GM19238 (cell line): ENCODE measurements around the gene SPRY2.
"Not testable (repeated sequence)": the region's sequence is repeated elsewhere in the genome, so short reads cannot be mapped to it uniquely, and the experiment has no call there.

Experiments
- DNase-seq: peaks from one replicate; pipeline ENCODE4 v3.0.0; 2011; ENCODE audit warnings: low spot score; ENCODE audit not compliant: insufficient read length

The SPRY2 gene

GRCh38 chr13:80355496-80356094 is 14.7 kb upstream of the SPRY2 start:
- DNase-seq: not testable (repeated sequence)

DNA sequence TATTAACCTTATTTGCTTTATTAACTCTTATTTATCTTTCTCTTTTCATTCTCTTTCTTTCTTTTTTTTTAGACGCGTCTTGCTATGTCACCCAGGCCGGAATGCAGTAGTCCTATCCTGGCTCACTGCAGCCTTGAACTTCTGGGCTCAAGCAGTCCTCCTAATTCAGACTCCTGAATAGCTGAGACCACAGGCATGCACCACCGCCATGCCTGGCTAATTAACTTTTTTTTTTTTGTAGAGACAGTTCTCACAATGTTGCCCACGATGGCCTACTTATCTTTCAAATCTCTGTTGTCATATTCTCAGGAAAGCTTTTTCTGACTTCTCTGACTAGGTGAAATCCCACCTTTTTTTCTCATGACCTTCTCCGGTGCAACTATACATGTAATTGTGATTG is 7.8 kb upstream of the SPRY2 start:
- DNase-seq: no peak

- DNase-seq: no peak
Measured at GRCh38 chr13:80348314-80348713, 7.4 kb upstream of the SPRY2 start.

DNA sequence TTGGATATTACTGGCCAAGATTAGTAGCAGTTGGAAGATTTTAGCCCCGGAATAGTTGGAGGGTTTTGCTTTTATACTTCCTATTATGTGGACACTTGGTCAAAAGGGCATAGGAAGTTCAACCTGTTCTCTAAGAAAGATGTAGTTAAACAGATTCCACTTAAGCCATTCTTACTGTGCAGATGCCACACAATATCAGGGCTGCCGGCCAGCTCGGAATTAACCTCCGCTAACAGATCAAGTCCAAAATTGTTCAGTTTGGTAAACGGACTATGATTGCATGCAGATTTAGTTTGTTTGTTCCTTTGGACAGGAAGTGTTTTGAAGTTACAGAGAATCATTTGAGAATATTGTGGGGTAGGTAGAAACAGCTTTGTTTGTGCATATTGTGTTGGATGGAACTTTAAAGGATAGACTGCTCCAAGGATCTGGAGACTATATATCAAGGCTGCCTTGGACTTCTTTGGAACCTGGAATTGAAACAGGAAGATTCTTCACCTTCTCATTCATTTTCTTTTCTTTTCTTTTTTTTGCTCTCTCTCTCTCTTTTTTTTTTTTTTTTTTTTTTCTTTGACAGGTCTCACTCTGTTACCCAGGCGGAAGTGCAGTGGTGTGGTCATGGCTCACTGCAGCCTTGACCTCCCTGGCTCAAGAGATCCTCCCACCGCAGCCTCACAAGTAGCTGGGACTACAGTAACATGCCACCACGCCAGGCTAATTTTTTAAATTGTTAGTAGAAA is 5.0 kb upstream of the SPRY2 start:
- no peak for DNase-seq

- not testable (repeated sequence) for DNase-seq
Measured at GRCh38 chr13:80344032-80344431, 3.1 kb upstream of the SPRY2 start.

- DNase-seq: peak; percentile 47
Measured at GRCh38 chr13:80342471-80343371, 1.8 kb upstream of the SPRY2 start.

DNA sequence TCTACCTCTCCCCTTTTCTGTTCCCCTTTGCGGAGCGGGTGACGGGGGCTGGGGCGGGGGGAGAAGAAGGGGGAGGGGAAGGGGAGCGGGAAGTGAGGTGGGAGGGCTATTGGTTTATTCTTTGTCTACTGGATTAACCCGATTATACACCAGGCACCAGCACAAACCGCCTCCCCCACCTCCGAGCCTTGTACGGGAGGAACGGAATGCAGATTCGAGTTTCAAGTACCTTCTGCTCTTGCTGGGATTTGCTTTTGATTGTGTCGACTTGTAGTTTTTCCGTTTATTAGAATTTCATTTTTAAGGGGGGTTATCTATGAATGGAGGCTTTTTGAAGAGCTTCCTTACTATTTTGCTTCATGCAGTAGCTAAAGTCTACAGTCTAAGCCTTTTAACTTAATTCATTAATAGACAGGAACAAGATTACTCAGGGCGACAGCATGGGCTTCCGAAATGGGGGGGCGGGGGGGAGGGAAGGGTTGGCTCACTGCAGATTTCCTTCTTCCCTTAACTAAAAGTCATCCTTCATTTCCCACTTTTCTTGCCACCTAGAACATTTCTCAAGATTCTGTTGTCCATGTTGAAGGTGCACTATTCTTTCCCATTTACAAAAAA is 937 bp upstream of the SPRY2 start:
- no peak for DNase-seq

DNA sequence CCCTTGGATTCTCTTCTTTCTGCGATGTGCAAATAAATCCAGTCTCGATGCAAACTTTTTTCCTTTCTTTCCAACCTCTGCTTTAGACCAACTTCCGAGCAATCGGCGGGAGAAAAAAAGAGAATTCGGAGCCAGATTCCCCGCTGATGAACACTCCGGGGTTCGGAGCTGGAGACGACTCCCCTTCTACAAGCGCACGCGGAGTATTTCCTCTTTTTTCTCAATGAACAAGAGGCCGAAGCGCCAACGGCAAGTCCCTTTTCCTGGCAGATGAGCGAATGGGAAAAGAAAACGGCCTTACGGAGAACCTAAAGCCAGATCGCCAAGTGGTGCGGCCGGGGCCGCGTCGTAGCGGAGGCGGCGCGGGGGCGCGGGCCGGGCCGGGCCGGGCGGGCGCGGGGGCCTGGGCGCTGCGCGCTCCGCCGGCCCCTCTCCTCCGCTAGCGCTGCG is 250 bp downstream of the SPRY2 start:
- DNase-seq: peak; percentile 13

DNA sequence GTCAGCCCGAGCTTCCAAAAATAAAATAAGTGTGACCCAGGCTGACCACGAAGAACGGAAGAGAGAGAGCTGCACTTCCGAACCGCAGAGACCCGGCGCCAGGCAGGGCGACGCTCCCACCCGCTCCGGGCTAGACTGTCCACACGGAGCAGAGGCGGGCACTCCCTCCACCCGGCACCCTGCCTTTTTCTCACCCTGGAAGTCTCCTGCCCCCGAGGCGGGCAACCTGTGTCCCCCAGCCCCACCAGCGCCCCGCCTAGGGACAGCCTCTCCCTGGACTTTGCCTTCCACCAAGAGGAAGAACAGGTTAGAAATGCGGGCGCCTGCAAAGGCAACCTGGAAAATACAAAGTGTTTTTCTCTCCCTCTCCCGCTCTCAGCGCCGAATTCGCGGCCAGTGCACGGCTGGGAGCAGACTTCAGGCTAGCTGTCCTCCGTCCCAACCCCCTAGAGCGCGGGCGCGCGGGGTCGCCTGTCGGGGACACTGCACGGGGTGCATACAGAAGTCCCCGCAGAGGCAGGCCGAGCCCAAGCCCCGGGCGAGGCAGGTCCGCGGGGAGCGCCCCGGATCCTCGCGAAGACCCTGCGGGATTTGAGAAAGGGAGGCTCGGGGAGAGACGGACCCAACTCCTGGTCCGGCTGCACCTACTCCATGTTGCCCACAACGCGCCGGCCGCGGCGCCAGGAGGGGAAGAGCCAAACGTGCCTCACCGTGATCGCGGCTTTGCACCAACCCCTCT is 845 bp downstream of the SPRY2 start:
- DNase-seq: peak; percentile 27

GRCh38 chr13:80339563-80339911 is 1.4 kb downstream of the SPRY2 start:
- DNase-seq: no peak

- DNase-seq: peak; percentile 7
Measured at GRCh38 chr13:80338781-80339562, 2.0 kb downstream of the SPRY2 start.

- DNase-seq: no peak
Measured at GRCh38 chr13:80337288-80338081, 3.4 kb downstream of the SPRY2 start.

DNA sequence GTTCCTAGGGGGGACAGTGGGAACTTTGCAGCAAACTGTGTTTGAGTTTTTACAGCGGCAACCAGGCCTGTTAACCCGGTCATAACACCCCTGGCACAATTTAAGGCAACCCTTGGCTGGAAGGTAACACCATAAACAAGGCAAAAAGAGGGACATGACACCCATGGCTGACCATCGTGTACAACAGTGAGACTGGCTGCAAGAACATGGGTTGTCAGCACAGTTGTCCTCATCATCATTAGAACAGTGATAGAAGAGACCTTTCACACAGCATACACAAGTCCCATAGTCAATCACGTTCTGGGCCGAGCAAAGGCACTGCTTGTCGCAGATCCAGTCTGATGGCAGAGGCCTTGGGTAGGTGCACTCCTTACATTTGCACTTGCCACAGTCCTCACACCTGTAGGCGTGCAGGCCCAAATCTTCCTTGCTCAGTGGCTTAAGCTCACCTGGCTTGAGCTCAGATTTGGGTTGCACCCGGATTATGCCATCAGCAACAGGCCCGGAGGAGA is 4.1 kb downstream of the SPRY2 start:
- DNase-seq: no peak

DNA sequence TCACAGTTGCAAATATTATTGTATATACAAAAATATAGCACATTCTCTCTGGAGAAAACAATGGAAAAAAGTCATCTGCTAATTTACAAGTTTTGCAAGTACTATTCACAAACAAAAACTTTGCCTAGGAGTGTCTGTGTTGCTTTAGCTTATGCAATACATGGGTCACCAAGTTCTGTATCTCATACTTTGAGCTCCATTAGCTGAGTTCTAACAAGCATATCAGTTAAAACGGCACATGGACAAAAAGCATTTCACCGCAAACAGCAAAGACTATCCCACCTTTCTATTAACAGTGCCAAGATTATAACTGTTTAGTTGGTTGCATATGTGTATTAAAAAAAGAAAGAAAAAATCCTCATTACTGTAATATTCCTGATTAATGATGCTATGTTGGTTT is 4.6 kb downstream of the SPRY2 start:
- no peak for DNase-seq

DNA sequence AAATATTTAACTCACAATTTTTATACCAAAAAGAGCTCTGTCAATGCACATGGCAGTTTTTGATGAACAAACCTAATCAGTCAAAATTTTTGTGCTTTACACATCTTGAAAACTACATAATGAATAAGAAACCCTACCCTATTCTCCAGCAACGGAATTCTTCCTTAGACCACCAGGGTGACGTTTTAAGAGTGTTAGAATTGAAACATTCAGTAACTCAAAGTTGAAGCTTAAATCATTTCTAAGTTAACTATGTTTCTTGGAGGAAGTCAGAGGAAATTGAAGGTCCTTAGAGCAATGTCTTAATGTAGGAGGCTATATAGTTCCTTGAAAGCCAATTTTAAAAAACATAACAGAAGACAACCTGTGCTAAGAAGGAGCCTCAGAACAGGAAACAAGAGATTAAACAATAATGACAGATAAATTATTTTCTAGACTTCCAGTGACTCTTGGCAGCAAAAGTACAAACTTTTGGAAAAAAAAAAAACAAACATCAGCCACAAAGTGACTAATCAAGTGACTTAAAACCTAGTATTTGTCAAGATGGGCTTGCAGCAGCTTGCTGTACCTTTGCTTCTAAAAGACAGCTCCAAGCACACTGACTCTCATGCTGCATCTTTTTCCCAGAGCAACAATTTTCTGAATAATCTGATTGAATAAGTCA is 6.2 kb downstream of the SPRY2 start:
- DNase-seq: no peak

- DNase-seq: no peak
Measured at GRCh38 chr13:80331984-80332383, 8.9 kb downstream of the SPRY2 start.

DNA sequence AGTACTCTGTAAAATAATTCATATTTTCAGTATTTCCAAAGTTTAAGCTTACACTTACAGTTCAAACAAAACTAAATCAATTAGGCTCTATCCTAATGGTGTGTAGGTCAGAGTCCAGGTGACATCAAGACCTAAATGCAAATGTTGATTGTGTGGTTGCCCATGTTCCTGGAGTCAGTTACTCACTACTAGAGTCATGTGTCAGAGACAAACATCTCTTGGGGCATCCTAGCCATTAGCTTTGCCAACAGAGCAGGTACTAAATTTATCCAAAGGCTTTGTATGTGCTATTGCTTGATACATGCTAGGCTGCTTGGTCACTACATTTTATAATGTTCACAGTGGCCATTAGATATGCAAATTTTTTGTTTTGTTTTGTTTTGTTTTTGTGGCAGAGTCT is 11.7 kb downstream of the SPRY2 start:
- DNase-seq: no peak

GRCh38 chr13:80319004-80319403 is 21.9 kb downstream of the SPRY2 start:
- no peak for DNase-seq
